Heart right ventricle (tissue), 16 donors: ENCODE data around the gene CD34. TPM values are rescaled to one million over a fixed set of nuclear protein-coding genes. Genes with fewer than 3 reads are reported as not detected.
A peak's percentile ranks its signal among the peaks of the same experiment; 100 is the strongest.

Experiments used
- ATAC-seq, 8 donors: fragments of 200-7000 bp; cut with Tn5 transposase; one replicate each; pipeline ENCODE4 v1.9.1; 2020; ENCODE audit warnings: mild to moderate bottlenecking in 8 of 8, moderate library complexity in 8 of 8, moderate number of reproducible peaks in 1 of 8
- DNase-seq, 2 donors: peaks; one replicate each; pipeline ENCODE4 v3.0.0-alpha.2; 2020
- H3K27ac ChIP-seq, 10 donors: fragments of 200-600 bp; sonication (generic) in 2 of 10; one replicate each; pipeline versions ENCODE4 v1.5.0 to v1.8.0; 2020 to 2022; ENCODE audit warnings: mild to moderate bottlenecking in 3 of 10
- H3K27me3 ChIP-seq, 7 donors: fragments of 200-600 bp; one replicate each; pipeline ENCODE4 v1.8.0; 2021 to 2022; ENCODE audit warnings: mild to moderate bottlenecking in 2 of 7
- H3K36me3 ChIP-seq, 9 donors: fragments of 200-600 bp; sonication (generic) in 1 of 9; one replicate each; pipeline versions ENCODE4 v1.5.0 to v1.8.0; 2020 to 2022; ENCODE audit warnings: mild to moderate bottlenecking in 2 of 9
- H3K4me1 ChIP-seq, 9 donors: fragments of 200-600 bp; sonication (generic) in 1 of 9; one replicate each; pipeline versions ENCODE4 v1.5.0 to v1.8.0; 2020 to 2022; ENCODE audit warnings: mild to moderate bottlenecking in 4 of 9
- H3K4me3 ChIP-seq, 10 donors: fragments of 200-600 bp; sonication (generic) in 2 of 10; one replicate each; pipeline versions ENCODE4 v1.5.0 to v1.8.0; 2020 to 2022; ENCODE audit warnings: mild to moderate bottlenecking in 7 of 10, moderate library complexity in 2 of 10
- H3K9me3 ChIP-seq, 11 donors: fragments of 200-600 bp in 10 of 11; sonication (generic) in 2 of 11; one replicate each; pipeline versions ENCODE4 v1.5.0 to v1.8.0; 2013 to 2022; ENCODE audit warnings: mild to moderate bottlenecking in 2 of 11, control low read depth in 1 of 11, moderate library complexity in 1 of 11
- WGBS, 2 donors: extraction: QIAGEN DNeasy Blood & Tissue Kit; methylation state at CpG; one replicate each; pipeline ENCODE4 v1.1.7; 2013; ENCODE audit warnings: inconsistent platforms in 1 of 2; 5-methylcytosine and 5-hydroxymethylcytosine counted together
- intact Hi-C, 10 donors: fragments of 100-400 bp; cut with DNase I; formaldehyde crosslinking; loops; one replicate each; pipeline versions ENCODE4 v1.11.1 to v1.14.2; 2022
- polyA plus RNA-seq, 2 donors: library from polyadenylated mRNA; stranded (reverse); fragments of 200-250 nt; gene quantifications; one replicate each; pipeline ENCODE4 v1.2.3, GENCODE V29; 2013
- total RNA-seq, 10 donors: library from RNA; stranded (reverse); fragmentation: NEBNext Ultra II Directional in 3 of 10; extraction: Animal tissue kit (Norgen Biotek cat#: 25700) in 3 of 10; gene quantifications; one replicate each; pipeline versions ENCODE4 v1.2.1 to v1.2.4, GENCODE V29; 2021 to 2023
- TF ChIP-seq, protein P1 (sequence below), 9 donors: fragments of 200-600 bp; sonication (generic) in 2 of 9; IDR thresholded peaks; one replicate each; pipeline versions ENCODE4 v1.5.0 to v1.8.0; 2021 to 2022; ENCODE audit warnings: antibody characterized with exemption in 9 of 9, mild to moderate bottlenecking in 5 of 9, moderate library complexity in 1 of 9
- donor health status: Arrhythmogenic right ventricular cardiomyopathy.
- donor health status: ischemic (EF 13 %, LVEDD 7.1; RV severe dilation, severe dysfunction).
- donor health status: healthy with polysubstance abuse.
- donor health status: DM: no; HTN: yes; CAD: no.
- donor health status: DM: no; HTN: no; CAD: no.
- donor health status: ischemic (EF 25% LVEDD 6.9; RV normal size, moderate dysfunction).
- donor health status: ischemic (EF 25% LVEDD 5.7; RV mildly dilated, moderate dysfunction).
- donor health status: healthy.
- donor health status: DM: yes; HTN: yes; CAD: no.
- donor health status: Ischemic cardiomyopathy.
- donor health status: ischemic (EF 35%, LVEDD 5.7; RV mildly dilated, moderate dysfunction).
- donor health status: nonischemic (EF 11% LVEDD 7.7; RV severe dilation, severe dysfunction).
- donor health status: DM: yes; HTN: yes; CAD: no.
- donor health status: PGD.
- donor health status: ischemic (EF 29% LVEDD 5.4; RV normal size, mild dysfunction).
- donor health status: nonischemic (EF 23%, LVEDD 6.1; RV moderate dilation, normal function).

The CD34 gene
- total and polyA plus RNA-seq, 12 donors: 38.8 to 97.0 (median 52.8) TPM

- ATAC-seq (peak; percentile 82 to 92 (median 90)), DNase-seq (peak; percentile 84 to 90)
- Histone ChIP-seq H3K4me3 (no peak overlapping the region), H3K27ac (peak overlapping the region in 9 of 10 donors; percentile 39 to 98 (median 85)), H3K4me1 (peaks cover 18 to 86% (median 79%) of the 10 kb centered on the region in 9 donors), H3K27me3 (no peaks in the 10 kb centered on the region), H3K9me3 (no peaks in the 10 kb centered on the region), H3K36me3 (peaks cover 0 to 55% (median 0%) of the 10 kb centered on the region in 9 donors)
- TF ChIP-seq, protein P1, sequence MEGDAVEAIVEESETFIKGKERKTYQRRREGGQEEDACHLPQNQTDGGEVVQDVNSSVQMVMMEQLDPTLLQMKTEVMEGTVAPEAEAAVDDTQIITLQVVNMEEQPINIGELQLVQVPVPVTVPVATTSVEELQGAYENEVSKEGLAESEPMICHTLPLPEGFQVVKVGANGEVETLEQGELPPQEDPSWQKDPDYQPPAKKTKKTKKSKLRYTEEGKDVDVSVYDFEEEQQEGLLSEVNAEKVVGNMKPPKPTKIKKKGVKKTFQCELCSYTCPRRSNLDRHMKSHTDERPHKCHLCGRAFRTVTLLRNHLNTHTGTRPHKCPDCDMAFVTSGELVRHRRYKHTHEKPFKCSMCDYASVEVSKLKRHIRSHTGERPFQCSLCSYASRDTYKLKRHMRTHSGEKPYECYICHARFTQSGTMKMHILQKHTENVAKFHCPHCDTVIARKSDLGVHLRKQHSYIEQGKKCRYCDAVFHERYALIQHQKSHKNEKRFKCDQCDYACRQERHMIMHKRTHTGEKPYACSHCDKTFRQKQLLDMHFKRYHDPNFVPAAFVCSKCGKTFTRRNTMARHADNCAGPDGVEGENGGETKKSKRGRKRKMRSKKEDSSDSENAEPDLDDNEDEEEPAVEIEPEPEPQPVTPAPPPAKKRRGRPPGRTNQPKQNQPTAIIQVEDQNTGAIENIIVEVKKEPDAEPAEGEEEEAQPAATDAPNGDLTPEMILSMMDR (IDR thresholded peaks at IDR 0.05): peak; percentile 90 to 98 (median 97)
- intact Hi-C loops: loop anchor here in 9 of 10 donors (1.0 to 10.0 kb wide), 8 partner anchors 77 to 357 kb away; partner anchors contain the start of gene PLXNA2 (in 1 of the 9)
- WGBS, 2 donors: 19 to 26% methylated on average over 9 of the region's 9 CpGs
Measured at GRCh38 chr1:207885129-207886032, 25.5 kb downstream of the CD34 start.

DNA sequence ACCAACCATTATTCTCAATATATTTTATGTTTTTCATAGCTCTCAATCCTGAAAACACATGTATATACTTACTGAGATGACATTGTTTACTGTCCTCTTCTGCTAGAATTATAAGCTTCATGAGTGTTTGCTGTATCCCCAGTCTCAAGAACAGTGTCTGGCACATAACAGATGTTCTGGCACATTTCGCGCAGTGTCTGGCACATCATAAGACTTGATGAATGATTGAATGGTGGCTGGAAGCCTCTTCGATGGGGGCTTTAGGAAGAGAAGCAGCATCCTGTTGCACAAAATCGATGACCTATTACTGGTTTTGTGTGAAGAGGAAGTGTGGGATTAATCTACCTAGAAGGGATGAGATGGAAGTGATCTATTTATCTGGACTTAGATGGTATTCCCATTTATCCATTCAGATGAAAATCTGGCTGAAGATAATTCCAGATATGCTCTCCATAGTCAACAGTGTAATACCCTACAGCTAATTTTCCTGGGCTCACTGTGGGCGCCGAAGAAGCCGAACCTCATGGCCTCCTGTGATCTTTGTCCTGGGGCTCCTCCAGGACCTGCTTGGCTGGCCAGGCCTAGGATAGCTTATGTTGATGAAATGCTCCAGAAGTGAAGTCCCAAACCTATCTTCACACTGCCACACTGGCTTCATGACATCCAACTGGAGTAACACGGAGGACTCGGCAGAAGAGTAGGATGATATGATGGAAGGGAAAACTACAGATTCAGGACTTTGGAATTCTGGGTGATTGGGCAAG is 26.5 kb downstream of the CD34 start:
- Histone ChIP-seq H3K4me3 (no peak overlapping the region), H3K27ac (peak overlapping the region in 9 of 10 donors; percentile 16 to 98 (median 61)), H3K36me3 (peaks cover 0 to 62% (median 0%) of the 10 kb centered on the region in 9 donors), H3K4me1 (peaks cover 13 to 77% (median 70%) of the 10 kb centered on the region in 9 donors), H3K27me3 (no peaks in the 10 kb centered on the region), H3K9me3 (no peaks in the 10 kb centered on the region)
- TF ChIP-seq, protein P1 (IDR thresholded peaks at IDR 0.05): no peak
- WGBS, 2 donors: 69 to 70% methylated on average over 9 of the region's 9 CpGs
- DNase-seq (no peak), ATAC-seq (peak in 2 of 8 donors; percentile 1 to 8)
- intact Hi-C loops: loop anchor here in 9 of 10 donors (1.0 to 10.0 kb wide), 8 partner anchors 78 to 358 kb away; partner anchors contain the start of gene PLXNA2 (in 1 of the 9)

DNA sequence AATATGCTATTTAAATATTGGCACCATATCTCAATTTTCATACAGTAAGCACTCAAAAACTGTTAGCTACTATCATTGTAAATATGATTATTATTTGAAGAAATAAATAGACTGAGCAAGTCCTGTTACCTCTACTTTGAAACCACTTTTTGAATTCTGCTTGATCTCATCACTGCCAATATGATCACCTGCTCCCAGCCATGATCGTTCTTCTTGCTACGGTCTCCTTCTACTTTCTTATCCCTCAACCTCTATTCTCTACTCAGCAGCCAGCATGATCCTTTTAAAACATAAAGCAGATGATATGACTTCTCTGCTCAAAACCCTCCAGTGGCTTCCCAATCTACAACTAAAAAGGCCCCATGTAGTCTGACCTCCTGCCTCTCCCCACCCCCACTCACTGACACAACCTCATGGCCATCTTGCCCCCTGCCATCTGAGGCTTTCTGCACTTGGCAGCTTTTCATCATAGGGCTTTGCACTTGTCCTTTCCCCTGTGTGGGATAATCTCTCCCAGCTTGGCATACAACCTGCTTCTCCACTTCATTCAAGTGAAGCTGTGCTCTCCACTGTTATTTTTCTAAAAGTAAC is 27.2 kb downstream of the CD34 start:
- Histone ChIP-seq H3K36me3 (peaks cover 0 to 61% (median 0%) of the 10 kb centered on the region in 9 donors), H3K4me1 (peaks cover 9 to 70% (median 63%) of the 10 kb centered on the region in 9 donors), H3K9me3 (no peaks in the 10 kb centered on the region), H3K4me3 (peak overlapping the region in 1 of 10 donors; percentile 19), H3K27ac (peak overlapping the region in 8 of 10 donors; percentile 4 to 98 (median 66)), H3K27me3 (no peaks in the 10 kb centered on the region)
- DNase-seq (no peak), ATAC-seq (no peak)
- TF ChIP-seq, protein P1 (IDR thresholded peaks at IDR 0.05): no peak
- 81 to 83% methylated on average over 2 of the region's 2 CpGs for WGBS, 2 donors
- intact Hi-C loops: loop anchor here in 4 of 10 donors (2.0 to 10.0 kb wide), 3 partner anchors 79 to 111 kb away; no protein-coding TSS in a partner anchor
